NT2/D1 (cell line): ENCODE results near the gene GEMIN5.
"Not testable (repeated sequence)": the region's sequence is repeated elsewhere in the genome, so short reads cannot be mapped to it uniquely, and the experiment has no call there.

Experiments used
- DNase-seq: peaks from one replicate; pipeline ENCODE4 v3.0.0-alpha.2; 2011; ENCODE audit warnings: low read depth, low spot score
- H3K27me3 ChIP-seq: 2 replicates; pipeline ENCODE4 v1.6.0; 2011; ENCODE audit warnings: mild to moderate bottlenecking; ENCODE audit not compliant: insufficient read length, insufficient read depth
- H3K36me3 ChIP-seq: 2 replicates; pipeline ENCODE4 v1.6.1; 2011; ENCODE audit warnings: mild to moderate bottlenecking, low read length, mixed read lengths; ENCODE audit not compliant: insufficient read depth, insufficient read length
- H3K4me1 ChIP-seq: 2 replicates; pipeline ENCODE4 v1.5.1; 2011; ENCODE audit not compliant: insufficient read depth, insufficient read length
- H3K4me3 ChIP-seq: 2 replicates; pipeline ENCODE4 v1.5.1; 2011; ENCODE audit warnings: low read depth; ENCODE audit not compliant: insufficient read length
- H3K9ac ChIP-seq: 2 replicates; pipeline ENCODE4 v1.6.0; 2011; ENCODE audit warnings: low read depth; ENCODE audit not compliant: insufficient read length
- H3K9me3 ChIP-seq: 2 replicates; pipeline ENCODE4 v1.5.1; 2011; ENCODE audit warnings: mild to moderate bottlenecking, low read length; ENCODE audit not compliant: insufficient read depth
- SUZ12 ChIP-seq: IDR thresholded peaks from 2 replicates; pipeline ENCODE4 v1.6.1; 2011; ENCODE audit not compliant: insufficient read length, insufficient read depth; ENCODE audit errors: extremely low read depth
- YY1 ChIP-seq: IDR thresholded peaks from 2 replicates; pipeline ENCODE4 v1.6.1; 2011; ENCODE audit not compliant: insufficient read length, insufficient read depth
- ZNF274 ChIP-seq: IDR thresholded peaks from 2 replicates; pipeline ENCODE4 v1.6.1; 2011; ENCODE audit warnings: mild to moderate bottlenecking, low read depth, low read length

The GEMIN5 gene

GRCh38 chr5:154937718-154938466 is at the start of gene GEMIN5:
TSS of gene GEMIN5 (minus strand) at chr5:154938211. CDS start at chr5:154938133, 78 bp downstream.
- Histone ChIP-seq H3K4me1 (no peaks in the 10 kb centered on the region), H3K36me3 (peaks cover 31% of the 10 kb centered on the region), H3K9ac (peak within 1 kb of the TSS; percentile 93), H3K9me3 (no peaks in the 10 kb centered on the region), H3K27me3 (no peaks in the 10 kb centered on the region), H3K4me3 (peak within 1 kb of the TSS; percentile 82)
- TF ChIP-seq YY1 (no peak), SUZ12 (no peak), ZNF274 (no peak)
- peak; percentile 80 for DNase-seq

GRCh38 chr5:154986151-154986550 is 48.1 kb upstream of the GEMIN5 start:
- H3K36me3 ChIP-seq, result no peaks in the 10 kb centered on the region
- no peaks in the 10 kb centered on the region for H3K9me3 ChIP-seq
- no peaks in the 10 kb centered on the region for H3K4me1 ChIP-seq
- no peak overlapping the region for H3K4me3 ChIP-seq
- no peak overlapping the region for H3K9ac ChIP-seq
- TF ChIP-seq SUZ12 (no peak), ZNF274 (no peak), YY1 (no peak)
- DNase-seq, result no peak
- H3K27me3 ChIP-seq, result no peaks in the 10 kb centered on the region

- TF ChIP-seq SUZ12 (no peak), YY1 (no peak), ZNF274 (no peak)
- Histone ChIP-seq H3K9me3 (no peaks in the 10 kb centered on the region), H3K36me3 (no peaks in the 10 kb centered on the region), H3K27me3 (no peaks in the 10 kb centered on the region), H3K9ac (no peak overlapping the region), H3K4me1 (no peaks in the 10 kb centered on the region), H3K4me3 (no peak overlapping the region)
- no peak for DNase-seq
These were observed 47.0 kb upstream of the GEMIN5 start for GRCh38 chr5:154984946-154985516.

- not testable (repeated sequence) for H3K9ac ChIP-seq, H3K4me1 ChIP-seq, H3K4me3 ChIP-seq, DNase-seq, H3K36me3 ChIP-seq, H3K27me3 ChIP-seq, H3K9me3 ChIP-seq
These were observed 40.3 kb upstream of the GEMIN5 start for GRCh38 chr5:154978294-154978693.

GRCh38 chr5:154977409-154977808 is 39.4 kb upstream of the GEMIN5 start:
- Histone ChIP-seq H3K9me3 (no peaks in the 10 kb centered on the region; the same call in 1 of the 2 replicates), H3K36me3 (no peaks in the 10 kb centered on the region), H3K4me3 (no peak overlapping the region), H3K27me3 (no peaks in the 10 kb centered on the region), H3K4me1 (no peaks in the 10 kb centered on the region), H3K9ac (no peak overlapping the region)
- no peak for DNase-seq
- TF ChIP-seq ZNF274 (no peak), YY1 (no peak), SUZ12 (no peak)

GRCh38 chr5:154976082-154976481 is 38.1 kb upstream of the GEMIN5 start:
- not testable (repeated sequence) for H3K4me1 ChIP-seq, H3K9me3 ChIP-seq, H3K36me3 ChIP-seq, H3K4me3 ChIP-seq, H3K27me3 ChIP-seq, DNase-seq, H3K9ac ChIP-seq

GRCh38 chr5:154972476-154973080 is 34.6 kb upstream of the GEMIN5 start:
- no peaks in the 10 kb centered on the region for H3K4me1 ChIP-seq
- H3K4me3 ChIP-seq, result no peak overlapping the region
- no peak overlapping the region for H3K9ac ChIP-seq
- H3K27me3 ChIP-seq, result no peaks in the 10 kb centered on the region
- no peaks in the 10 kb centered on the region; the same call in 1 of the 2 replicates for H3K9me3 ChIP-seq
- DNase-seq, result peak; percentile 1
- TF ChIP-seq SUZ12 (no peak), ZNF274 (no peak), YY1 (no peak)
- peaks cover 14% of the 10 kb centered on the region for H3K36me3 ChIP-seq

- H3K9ac ChIP-seq, result no peak overlapping the region
- H3K4me1 ChIP-seq, result no peaks in the 10 kb centered on the region
- H3K9me3 ChIP-seq, result no peaks in the 10 kb centered on the region; the same call in 1 of the 2 replicates
- H3K27me3 ChIP-seq, result no peaks in the 10 kb centered on the region
- H3K36me3 ChIP-seq, result peaks cover 22% of the 10 kb centered on the region
- no peak for TF ChIP-seq ZNF274
- no peak for TF ChIP-seq YY1
- TF ChIP-seq SUZ12, result no peak
- no peak for DNase-seq
- H3K4me3 ChIP-seq, result no peak overlapping the region
These were observed 33.5 kb upstream of the GEMIN5 start for GRCh38 chr5:154971501-154971900.
